HEK293 (cell line): ENCODE data around the gene ARHGAP15.
"Not testable (repeated sequence)": the region's sequence is repeated elsewhere in the genome, so short reads cannot be mapped to it uniquely, and the experiment has no call there.

Experiments used
- CTCF ChIA-PET: fragments of 350-600 bp; formaldehyde crosslinking; extraction: SDS; loops from one replicate; lab custom pipeline; 2021; ENCODE audit warnings: antibody characterized with exemption; lab: Yijun Ruan, JAX
- POLR2A ChIA-PET: fragments of 300-600 bp; formaldehyde crosslinking; extraction: SDS; loops from one replicate; lab custom pipeline; 2020; ENCODE audit warnings: antibody characterized with exemption, inconsistent platforms; lab: Yijun Ruan, JAX
- H3K27ac ChIP-seq: fragments of 200-500 bp; sonication (Bioruptor generic); 2 replicates; pipeline ENCODE4 v1.5.1; 2014; ENCODE audit warnings: low read depth, low read length, control low read depth, inconsistent platforms; ENCODE audit errors: extremely low read depth
- H3K36me3 ChIP-seq, 2 experiments: fragments of 200-500 bp in 1 of 2; sonication (Bioruptor generic) in 1 of 2; 1 replicate in 1 of 2; 2 replicates in 1 of 2; pipeline ENCODE4 v1.5.1; 2014 to 2017; ENCODE audit warnings: inconsistent platforms in 2 of 2, low read length in 2 of 2; ENCODE audit not compliant: control insufficient read depth in 2 of 2, insufficient read depth in 1 of 2
- H3K4me1 ChIP-seq: fragments of 200-500 bp; sonication (Bioruptor generic); 2 replicates; pipeline ENCODE4 v1.5.1; 2014; ENCODE audit warnings: mild to moderate bottlenecking, low read length, inconsistent platforms; ENCODE audit not compliant: control insufficient read depth, insufficient read depth
- H3K4me3 ChIP-seq: 2 replicates; pipeline ENCODE4 v1.5.1; 2011; ENCODE audit warnings: low read depth, mild to moderate bottlenecking, control low read depth, low read length, moderate library complexity
- H3K9me3 ChIP-seq: fragments of 200-500 bp; sonication (Bioruptor generic); 2 replicates; pipeline ENCODE4 v1.5.1; 2014; ENCODE audit warnings: low read depth, low read length, inconsistent platforms; ENCODE audit not compliant: control insufficient read depth, insufficient read depth
- CTCF ChIP-seq: fragments of 450-650 bp; formaldehyde crosslinking; IDR thresholded peaks from 2 replicates; pipeline ENCODE4 v1.5.1; 2016; ENCODE audit warnings: missing biosample characterization, missing genetic modification characterization
- HIC1 ChIP-seq: fragments of 450-650 bp; formaldehyde crosslinking; IDR thresholded peaks from 2 replicates; pipeline ENCODE4 v1.5.1; 2016; ENCODE audit warnings: missing biosample characterization, missing genetic modification characterization
- KLF7 ChIP-seq: fragments of 450-650 bp; formaldehyde crosslinking; IDR thresholded peaks from 2 replicates; pipeline ENCODE4 v1.5.1; 2016; ENCODE audit warnings: missing biosample characterization, missing genetic modification characterization, borderline replicate concordance
- PRDM1 ChIP-seq: fragments of 450-650 bp; formaldehyde crosslinking; IDR thresholded peaks from 2 replicates; pipeline ENCODE4; 2016; ENCODE audit warnings: missing biosample characterization, missing genetic modification characterization
- YY2 ChIP-seq: fragments of 450-650 bp; formaldehyde crosslinking; IDR thresholded peaks from 2 replicates; pipeline ENCODE4 v1.5.1; 2016; ENCODE audit warnings: missing biosample characterization, missing genetic modification characterization
- ZBTB1 ChIP-seq: fragments of 450-650 bp; formaldehyde crosslinking; IDR thresholded peaks from 2 replicates; pipeline ENCODE4 v1.5.1; 2016; ENCODE audit warnings: missing biosample characterization, missing genetic modification characterization
- ZBTB20 ChIP-seq: fragments of 450-650 bp; formaldehyde crosslinking; IDR thresholded peaks from 2 replicates; pipeline ENCODE4 v1.5.1; 2016; ENCODE audit warnings: missing biosample characterization, missing genetic modification characterization
- ZNF174 ChIP-seq: fragments of 450-650 bp; formaldehyde crosslinking; IDR thresholded peaks from 2 replicates; pipeline ENCODE4 v1.5.0; 2017; ENCODE audit warnings: missing biosample characterization, mild to moderate bottlenecking, missing genetic modification characterization
- ZNF175 ChIP-seq: fragments of 450-650 bp; formaldehyde crosslinking; IDR thresholded peaks from 2 replicates; pipeline ENCODE4 v1.5.1; 2016; ENCODE audit warnings: missing biosample characterization, missing genetic modification characterization
- ZNF223 ChIP-seq: fragments of 450-650 bp; formaldehyde crosslinking; IDR thresholded peaks from 2 replicates; pipeline ENCODE4 v1.5.1; 2016; ENCODE audit warnings: missing biosample characterization, missing genetic modification characterization
- ZNF280C ChIP-seq: fragments of 450-650 bp; formaldehyde crosslinking; IDR thresholded peaks from 2 replicates; pipeline ENCODE4 v1.5.1; 2016; ENCODE audit warnings: missing biosample characterization, missing genetic modification characterization
- ZNF324 ChIP-seq: fragments of 450-650 bp; formaldehyde crosslinking; IDR thresholded peaks from 2 replicates; pipeline ENCODE4 v1.5.1; 2016; ENCODE audit warnings: missing biosample characterization, missing genetic modification characterization
- ZNF335 ChIP-seq: fragments of 450-650 bp; formaldehyde crosslinking; conservative IDR thresholded peaks from 2 replicates; pipeline ENCODE4 v1.5.1; 2016; ENCODE audit warnings: missing biosample characterization, missing genetic modification characterization
- ZNF416 ChIP-seq: fragments of 450-650 bp; formaldehyde crosslinking; IDR thresholded peaks from 2 replicates; pipeline ENCODE4 v1.5.1; 2016; ENCODE audit warnings: missing biosample characterization, missing genetic modification characterization
- ZNF433 ChIP-seq: fragments of 450-650 bp; formaldehyde crosslinking; IDR thresholded peaks from 2 replicates; pipeline ENCODE4 v1.5.1; 2016; ENCODE audit warnings: missing biosample characterization, missing genetic modification characterization, low read depth
- ZNF585B ChIP-seq: fragments of 450-650 bp; formaldehyde crosslinking; IDR thresholded peaks from 2 replicates; pipeline ENCODE4 v1.5.1; 2016; ENCODE audit warnings: missing biosample characterization, missing genetic modification characterization
- ZNF600 ChIP-seq: fragments of 450-650 bp; formaldehyde crosslinking; IDR thresholded peaks from 2 replicates; pipeline ENCODE4 v1.5.1; 2016; ENCODE audit warnings: missing biosample characterization, missing genetic modification characterization
- ZNF610 ChIP-seq: fragments of 450-650 bp; formaldehyde crosslinking; IDR thresholded peaks from 2 replicates; pipeline ENCODE4 v1.5.1; 2016; ENCODE audit warnings: missing biosample characterization, missing genetic modification characterization, borderline replicate concordance
- ZNF654 ChIP-seq: fragments of 450-650 bp; formaldehyde crosslinking; IDR thresholded peaks from 2 replicates; pipeline ENCODE4 v1.5.1; 2016; ENCODE audit warnings: low read depth, missing biosample characterization, missing genetic modification characterization

The ARHGAP15 gene

DNA sequence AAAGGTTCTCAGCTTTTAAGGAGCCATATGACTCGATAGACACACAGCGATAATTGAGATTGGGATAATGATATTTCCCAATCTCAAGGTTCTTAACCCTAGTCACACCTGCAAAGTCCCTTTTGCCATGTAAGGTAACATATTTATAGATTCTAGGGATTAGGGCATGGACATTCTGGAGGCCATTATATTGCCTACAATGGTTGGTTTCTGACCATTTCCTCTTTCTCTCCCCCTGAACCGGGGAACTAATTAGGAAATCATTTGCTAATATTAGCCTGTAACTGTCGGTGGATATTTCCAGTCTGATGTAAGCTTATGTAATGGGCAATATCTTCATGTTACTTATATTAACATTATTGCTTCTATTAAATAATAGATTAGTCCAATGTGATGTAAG lies 40.8 kb upstream of the ARHGAP15 start (continued):
- TF ChIP-seq ZNF223: no peak
- TF ChIP-seq ZNF600 (tag by site-specific recombination): no peak
- no peak for TF ChIP-seq ZNF610 (tag by site-specific recombination)
- TF ChIP-seq ZNF433 (tag by site-specific recombination): no peak
- TF ChIP-seq ZNF174 (tag by site-specific recombination): no peak
- TF ChIP-seq HIC1 (tag by site-specific recombination): no peak
- TF ChIP-seq ZNF324 (tag by site-specific recombination): no peak

GRCh38 chr2:143089520-143089919 lies 39.7 kb upstream of the ARHGAP15 start:
- CTCF ChIA-PET, POLR2A ChIA-PET, H3K27ac ChIP-seq, H3K9me3 ChIP-seq, H3K4me1 ChIP-seq, H3K36me3 ChIP-seq, H3K4me3 ChIP-seq: not testable (repeated sequence)

GRCh38 chr2:143110758-143111428 lies 18.3 kb upstream of the ARHGAP15 start:
- H3K36me3 ChIP-seq: no peaks in the 10 kb centered on the region
- no peak overlapping the region for H3K27ac ChIP-seq
- no peak overlapping the region for H3K4me3 ChIP-seq
- H3K4me1 ChIP-seq: no peaks in the 10 kb centered on the region
- ChIA-PET POLR2A (no interaction called here), CTCF (interaction anchor here (0.6 to 6.1 kb wide), 24 partner anchors 8 to 1803 kb away, joined by 3 to 55 read pairs (median 4); no protein-coding TSS in a partner anchor)
- no peak for TF ChIP-seq ZBTB20 (tag by site-specific recombination)
- peak; percentile 82 for TF ChIP-seq ZNF654
- TF ChIP-seq ZBTB1 (tag by site-specific recombination): no peak
- no peak for TF ChIP-seq ZNF175 (tag by site-specific recombination)
- peak; percentile 64; the same call in 1 of the 2 replicates for TF ChIP-seq CTCF (tag by site-specific recombination)
- TF ChIP-seq ZNF280C (tag by site-specific recombination): no peak
- TF ChIP-seq ZNF610 (tag by site-specific recombination): no peak
- TF ChIP-seq PRDM1 (tag by site-specific recombination): no peak
- peak; percentile 39; the same call in 1 of the 2 replicates for TF ChIP-seq ZNF585B (tag by site-specific recombination)
- TF ChIP-seq YY2 (tag by site-specific recombination): no peak
- no peak for TF ChIP-seq ZNF600 (tag by site-specific recombination)
- TF ChIP-seq KLF7 (tag by site-specific recombination): no peak
- 0 out of 2 replicates have a peak, but pooled peaks have one; percentile 17 for TF ChIP-seq ZNF335 (tag by site-specific recombination)
- TF ChIP-seq ZNF416: no peak
- no peaks in the 10 kb centered on the region for H3K9me3 ChIP-seq
